HCT116 (cell line): ENCODE measurements around the gene PRICKLE2. TPM values are rescaled to one million over a fixed set of nuclear protein-coding genes. Genes with fewer than 3 reads are reported as not detected.

Source experiments
- ATAC-seq: fragments of 200-7000 bp; cut with Tn5 transposase; 2 replicates; pipeline ENCODE4 v1.9.1; 2020; ENCODE audit warnings: mild to moderate bottlenecking, moderate library complexity
- BruUV-seq: library from RNA; stranded (reverse); fragments of 400-500 nt; replicated peaks from 2 replicates; lab custom pipeline; 2021; lab: Mats Ljungman, UMichigan
- CTCF ChIA-PET: fragments of 300-600 bp; sonication (Branson Sonifier 250); formaldehyde crosslinking; loops from one replicate; lab custom pipeline; 2021; ENCODE audit warnings: antibody characterized with exemption; lab: Charles Lee
- POLR2A ChIA-PET: fragments of 300-600, 350-600 bp; sonication (Branson Sonifier 250); formaldehyde crosslinking; loops from one replicate; lab custom pipeline; 2021; ENCODE audit warnings: antibody characterized with exemption; lab: Charles Lee
- RAD21 ChIA-PET, 2 experiments: fragments of 300-600 bp; sonication (Branson Sonifier 250); formaldehyde crosslinking; loops; one replicate each; lab custom pipeline; 2023; ENCODE audit warnings: low total read pairs in 2 of 2; ENCODE audit not compliant: uncharacterized antibody in 2 of 2, unreplicated experiment in 2 of 2, low non-redundant PET in 1 of 2; lab: Charles Lee
- DNase-seq: peaks from one replicate; pipeline ENCODE4 v3.0.0-alpha.2; 2010; ENCODE audit warnings: low read depth, low spot score
- H2AFZ ChIP-seq: fragments of 200-600 bp; shearing (Covaris generic), sonication (generic); 2 replicates; pipeline ENCODE4 v1.6.1; 2017; ENCODE audit warnings: low read depth, mixed run types, mixed read lengths, antibody characterized with exemption, low read length; ENCODE audit not compliant: poor library complexity, severe bottlenecking
- H3K27ac ChIP-seq: 2 replicates; pipeline ENCODE4 v1.5.1; 2012; ENCODE audit warnings: low read depth, low read length
- H3K27me3 ChIP-seq: fragments of 200-600 bp; sonication (generic); 2 replicates; pipeline ENCODE4 v1.6.1; 2016; ENCODE audit warnings: mixed run types, low read length, mixed read lengths; ENCODE audit not compliant: insufficient read depth
- H3K36me3 ChIP-seq, 2 experiments: fragments of 200-500 bp in 1 of 2; fragments of 200-600 bp in 1 of 2; sonication (Bioruptor generic) in 1 of 2; sonication (generic) in 1 of 2; 2 replicates each; pipeline versions ENCODE4 v1.5.1 to v1.6.1; 2014 to 2016; ENCODE audit warnings: low read length in 2 of 2, inconsistent platforms in 1 of 2, mixed read lengths in 1 of 2, mixed run types in 1 of 2; ENCODE audit not compliant: insufficient read depth in 2 of 2, control insufficient read depth in 1 of 2
- H3K4me1 ChIP-seq, 2 experiments: fragments of 200-600 bp in 1 of 2; sonication (generic) in 1 of 2; 2 replicates each; pipeline versions ENCODE4 v1.5.1 to v1.6.1; 2012 to 2017; ENCODE audit warnings: low read length in 2 of 2, inconsistent platforms in 1 of 2, mild to moderate bottlenecking in 1 of 2, mixed read lengths in 1 of 2, mixed run types in 1 of 2, moderate library complexity in 1 of 2; ENCODE audit not compliant: insufficient read depth in 2 of 2, control insufficient read depth in 1 of 2
- H3K4me2 ChIP-seq: fragments of 200-600 bp; sonication (generic); 2 replicates; pipeline ENCODE4 v1.6.1; 2017; ENCODE audit warnings: mixed run types, low read length, mixed read lengths
- H3K4me3 ChIP-seq, 2 experiments: fragments of 200-600 bp in 1 of 2; sonication (generic) in 1 of 2; replicated peaks in 1 of 2; 2 replicates each; pipeline ENCODE4 v1.5.1; 2011 to 2016; ENCODE audit warnings: low read length in 2 of 2, control low read depth in 1 of 2, low read depth in 1 of 2, mild to moderate bottlenecking in 1 of 2, mixed read lengths in 1 of 2, mixed run types in 1 of 2
- H3K79me2 ChIP-seq: fragments of 200-600 bp; sonication (generic); 2 replicates; pipeline ENCODE4 v1.6.1; 2017; ENCODE audit warnings: mild to moderate bottlenecking, mixed run types, low read length, moderate library complexity, mixed read lengths; ENCODE audit not compliant: insufficient read depth
- H3K9ac ChIP-seq: fragments of 200-600 bp; sonication (generic); 2 replicates; pipeline ENCODE4 v1.6.1; 2016; ENCODE audit warnings: low read length, mixed read lengths
- H3K9me2 ChIP-seq: fragments of 200-600 bp; sonication (generic), shearing (Covaris generic); 2 replicates; pipeline ENCODE4 v1.6.1; 2017; ENCODE audit warnings: mixed run types, mild to moderate bottlenecking, moderate library complexity; ENCODE audit not compliant: insufficient read depth
- H3K9me3 ChIP-seq, 2 experiments: fragments of 200-500 bp in 1 of 2; fragments of 200-600 bp in 1 of 2; sonication (Bioruptor generic) in 1 of 2; sonication (generic) in 1 of 2; 2 replicates each; pipeline ENCODE4 v1.6.1; 2014 to 2017; ENCODE audit warnings: low read length in 2 of 2, mixed read lengths in 2 of 2, inconsistent platforms in 1 of 2, low read depth in 1 of 2, mild to moderate bottlenecking in 1 of 2, mixed run types in 1 of 2, moderate library complexity in 1 of 2; ENCODE audit not compliant: control insufficient read depth in 1 of 2, insufficient read depth in 1 of 2
- H4K20me1 ChIP-seq: fragments of 200-600 bp; sonication (generic), shearing (Covaris generic); 2 replicates; pipeline ENCODE4 v1.6.1; 2017; ENCODE audit warnings: mixed run types, mild to moderate bottlenecking, moderate library complexity; ENCODE audit not compliant: insufficient read depth
- EZH2 ChIP-seq: fragments of 200-600 bp; sonication (generic); IDR thresholded peaks from 2 replicates; pipeline ENCODE4 v1.6.1; 2017; ENCODE audit warnings: antibody characterized with exemption, mixed run types
- FOSL1 ChIP-seq: IDR thresholded peaks from 2 replicates; pipeline ENCODE4 v1.6.1; 2012; ENCODE audit warnings: low read depth
- JUND ChIP-seq: IDR thresholded peaks from 2 replicates; pipeline ENCODE4 v1.6.1; 2012
- POLR2A ChIP-seq: IDR thresholded peaks from 2 replicates; pipeline ENCODE4 v1.7.0; 2011; ENCODE audit warnings: borderline replicate concordance; ENCODE audit not compliant: insufficient read depth, insufficient read length; ENCODE audit errors: extremely low read depth
- POLR2AphosphoS5 ChIP-seq: IDR thresholded peaks from 2 replicates; pipeline ENCODE4 v1.6.1; 2011; ENCODE audit warnings: mild to moderate bottlenecking, low read depth, low read length, moderate library complexity
- SIN3A ChIP-seq: IDR thresholded peaks from 2 replicates; pipeline ENCODE4 v1.6.1; 2012; ENCODE audit warnings: low read depth
- SP1 ChIP-seq: IDR thresholded peaks from 2 replicates; pipeline ENCODE4 v1.6.1; 2012; ENCODE audit warnings: low read depth
- TCF7L2 ChIP-seq: IDR thresholded peaks from 2 replicates; pipeline ENCODE4 v1.7.0; 2011; ENCODE audit warnings: borderline replicate concordance, inconsistent platforms; ENCODE audit not compliant: insufficient read depth, insufficient read length; ENCODE audit errors: extremely low read depth
- intact Hi-C: fragments of 100-400 bp; cut with micrococcal nuclease; formaldehyde crosslinking; loops from 2 replicates; pipeline ENCODE4 v1.10.0; 2022
- total RNA-seq: library from RNA; stranded (reverse); gene quantifications from one replicate; pipeline ENCODE4 v1.2.1, GENCODE V29; 2021; ENCODE audit not compliant: unreplicated experiment
- TF ChIP-seq, protein P1 (sequence below): IDR thresholded peaks from 2 replicates; pipeline ENCODE4 v1.6.1; 2011; ENCODE audit warnings: mild to moderate bottlenecking, low read length, moderate library complexity; ENCODE audit not compliant: insufficient replicate concordance; ENCODE audit errors: extremely low read depth
- TF ChIP-seq, protein P2 (sequence below): IDR thresholded peaks from 2 replicates; pipeline ENCODE4 v1.6.1; 2012
- TF ChIP-seq, protein P3 (sequence below), 3 experiments: fragments of 200-600 bp in 1 of 3; sonication (generic) in 1 of 3; IDR thresholded peaks in 2 of 3; conservative IDR thresholded peaks in 1 of 3; 2 replicates each; pipeline ENCODE4 v1.5.1; 2012 to 2017; ENCODE audit warnings: low read depth in 2 of 3, low read length in 2 of 3, antibody characterized with exemption in 1 of 3, borderline replicate concordance in 1 of 3, control low read depth in 1 of 3, mild to moderate bottlenecking in 1 of 3, mixed read lengths in 1 of 3, mixed run types in 1 of 3, moderate library complexity in 1 of 3; ENCODE audit not compliant: insufficient read depth in 1 of 3

PRICKLE2 gene
- total RNA-seq, 1 experiment from 2014 or later: 0.05 TPM

DNA sequence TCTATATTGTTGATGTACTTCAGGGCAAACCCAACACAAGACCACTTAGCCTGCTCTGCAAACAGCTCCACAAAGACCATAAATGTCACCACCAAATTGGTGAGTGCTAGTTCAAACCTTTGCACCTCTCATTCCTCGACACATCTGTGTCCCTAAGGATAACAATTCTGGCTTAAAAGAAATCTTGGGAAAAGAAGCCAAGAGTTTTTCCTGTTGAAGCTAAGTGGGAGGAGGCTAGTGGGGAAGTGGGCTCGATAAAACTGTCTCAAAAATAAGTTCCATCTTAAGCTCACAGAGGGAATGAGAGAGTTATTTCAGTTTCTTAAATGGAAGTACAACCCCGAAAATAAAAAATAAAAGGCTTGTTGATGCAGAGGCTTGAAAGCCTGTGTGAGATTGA, 40.4 kb upstream of the PRICKLE2 start (continued):
- TF ChIP-seq, protein P1, sequence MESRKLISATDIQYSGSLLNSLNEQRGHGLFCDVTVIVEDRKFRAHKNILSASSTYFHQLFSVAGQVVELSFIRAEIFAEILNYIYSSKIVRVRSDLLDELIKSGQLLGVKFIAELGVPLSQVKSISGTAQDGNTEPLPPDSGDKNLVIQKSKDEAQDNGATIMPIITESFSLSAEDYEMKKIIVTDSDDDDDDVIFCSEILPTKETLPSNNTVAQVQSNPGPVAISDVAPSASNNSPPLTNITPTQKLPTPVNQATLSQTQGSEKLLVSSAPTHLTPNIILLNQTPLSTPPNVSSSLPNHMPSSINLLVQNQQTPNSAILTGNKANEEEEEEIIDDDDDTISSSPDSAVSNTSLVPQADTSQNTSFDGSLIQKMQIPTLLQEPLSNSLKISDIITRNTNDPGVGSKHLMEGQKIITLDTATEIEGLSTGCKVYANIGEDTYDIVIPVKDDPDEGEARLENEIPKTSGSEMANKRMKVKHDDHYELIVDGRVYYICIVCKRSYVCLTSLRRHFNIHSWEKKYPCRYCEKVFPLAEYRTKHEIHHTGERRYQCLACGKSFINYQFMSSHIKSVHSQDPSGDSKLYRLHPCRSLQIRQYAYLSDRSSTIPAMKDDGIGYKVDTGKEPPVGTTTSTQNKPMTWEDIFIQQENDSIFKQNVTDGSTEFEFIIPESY: no peak
- no peak for TF ChIP-seq JUND
- TF ChIP-seq, protein P2, sequence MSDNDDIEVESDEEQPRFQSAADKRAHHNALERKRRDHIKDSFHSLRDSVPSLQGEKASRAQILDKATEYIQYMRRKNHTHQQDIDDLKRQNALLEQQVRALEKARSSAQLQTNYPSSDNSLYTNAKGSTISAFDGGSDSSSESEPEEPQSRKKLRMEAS: no peak
- TF ChIP-seq FOSL1: no peak
- TF ChIP-seq SIN3A: no peak
- TF ChIP-seq TCF7L2: no peak

DNA sequence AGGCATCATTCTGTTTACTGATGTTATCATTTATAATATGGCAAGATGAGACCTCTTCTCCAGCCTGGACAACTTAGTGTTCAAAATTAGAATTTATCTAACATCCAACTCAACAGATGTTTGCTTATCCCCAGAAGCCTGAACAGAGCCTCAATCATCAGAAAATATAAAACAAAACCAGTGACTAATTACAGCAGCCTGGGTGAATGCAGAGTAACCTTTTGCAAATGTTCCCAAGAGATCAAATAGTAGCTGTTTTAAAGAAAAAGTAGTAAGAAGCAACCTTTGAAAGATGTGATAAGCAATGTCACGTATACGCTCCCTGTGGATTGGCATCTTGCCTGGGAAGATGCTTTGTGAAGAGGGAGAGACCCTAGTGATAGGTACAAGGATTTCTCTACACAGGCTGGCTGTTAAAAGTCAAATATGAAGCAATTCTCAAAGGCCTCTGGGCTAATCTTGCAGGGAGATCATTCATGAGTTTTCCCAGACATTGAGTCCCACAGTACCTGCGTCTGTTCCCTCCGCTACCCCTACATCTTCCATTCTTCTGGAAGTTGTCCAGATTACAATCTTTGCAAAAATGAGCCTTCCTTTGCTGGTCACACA, 39.3 kb upstream of the PRICKLE2 start:
- ChIA-PET CTCF (no interaction called here), RAD21 (no interaction called here), POLR2A (no interaction called here)
- BruUV-seq: no TSS peak
- no peaks in the 10 kb centered on the region for H3K36me3 ChIP-seq
- no peak for ATAC-seq
- H3K79me2 ChIP-seq: no peaks in the 10 kb centered on the region
- no peaks in the 10 kb centered on the region for H3K9me3 ChIP-seq
- H4K20me1 ChIP-seq: no peaks in the 10 kb centered on the region
- H3K9ac ChIP-seq: no peak overlapping the region
- TF ChIP-seq EZH2 (no peak), POLR2A (no peak), POLR2AphosphoS5 (no peak), JUND (no peak), SP1 (no peak)
- TF ChIP-seq, protein P3, sequence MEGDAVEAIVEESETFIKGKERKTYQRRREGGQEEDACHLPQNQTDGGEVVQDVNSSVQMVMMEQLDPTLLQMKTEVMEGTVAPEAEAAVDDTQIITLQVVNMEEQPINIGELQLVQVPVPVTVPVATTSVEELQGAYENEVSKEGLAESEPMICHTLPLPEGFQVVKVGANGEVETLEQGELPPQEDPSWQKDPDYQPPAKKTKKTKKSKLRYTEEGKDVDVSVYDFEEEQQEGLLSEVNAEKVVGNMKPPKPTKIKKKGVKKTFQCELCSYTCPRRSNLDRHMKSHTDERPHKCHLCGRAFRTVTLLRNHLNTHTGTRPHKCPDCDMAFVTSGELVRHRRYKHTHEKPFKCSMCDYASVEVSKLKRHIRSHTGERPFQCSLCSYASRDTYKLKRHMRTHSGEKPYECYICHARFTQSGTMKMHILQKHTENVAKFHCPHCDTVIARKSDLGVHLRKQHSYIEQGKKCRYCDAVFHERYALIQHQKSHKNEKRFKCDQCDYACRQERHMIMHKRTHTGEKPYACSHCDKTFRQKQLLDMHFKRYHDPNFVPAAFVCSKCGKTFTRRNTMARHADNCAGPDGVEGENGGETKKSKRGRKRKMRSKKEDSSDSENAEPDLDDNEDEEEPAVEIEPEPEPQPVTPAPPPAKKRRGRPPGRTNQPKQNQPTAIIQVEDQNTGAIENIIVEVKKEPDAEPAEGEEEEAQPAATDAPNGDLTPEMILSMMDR (IDR thresholded peaks at IDR 0.05 in 2 of 3, conservative IDR thresholded peaks at IDR 0.05 in 1 of 3; ENCODE audit: borderline replicate concordance in 1 of 3, insufficient read depth in 1 of 3, low read depth in 2 of 3, low read length in 2 of 3): no peak
- no peak overlapping the region for H3K27ac ChIP-seq
- H3K4me3 ChIP-seq: no peak overlapping the region
- no peak for DNase-seq
- H3K4me2 ChIP-seq: no peak overlapping the region
- H3K9me2 ChIP-seq: no peaks in the 10 kb centered on the region
- no peaks in the 10 kb centered on the region for H3K4me1 ChIP-seq
- H3K27me3 ChIP-seq: peaks cover 36% of the 10 kb centered on the region
- H2AFZ ChIP-seq: no peak overlapping the region
- intact Hi-C loops: loop anchor here (10.0 kb wide), 1 partner anchor 220 kb away; no protein-coding TSS in a partner anchor
